Activated T-helper 17 cell treated with anti-CD3 and anti-CD28 coated beads, Interleukin-2, amount 50 U/mL, for 72 hours (primary cell): ENCODE results near the gene PRTN3. TPM values are rescaled to one million over a fixed set of nuclear protein-coding genes. Genes with fewer than 3 reads are reported as not detected.
"Not testable (repeated sequence)": the region's sequence is repeated elsewhere in the genome, so short reads cannot be mapped to it uniquely, and the experiment has no call there.

ENCODE experiments used
- ATAC-seq: fragments of 150-1000 bp; cut with Tn5 transposase; replicated peaks from 2 replicates; pipeline ENCODE4 v1.10.0; 2021; ENCODE audit warnings: mild to moderate bottlenecking, moderate library complexity
- H3K27ac Mint-ChIP-seq: one replicate; pipeline ENCODE4 v1.8.0; 2022; ENCODE audit warnings: mixed read lengths
- H3K27me3 Mint-ChIP-seq: one replicate; pipeline ENCODE4 v1.8.0; 2022; ENCODE audit warnings: mixed read lengths
- H3K36me3 Mint-ChIP-seq: one replicate; pipeline ENCODE4 v1.8.0; 2022; ENCODE audit warnings: low read depth, mild to moderate bottlenecking, mixed read lengths
- H3K4me1 Mint-ChIP-seq: one replicate; pipeline ENCODE4 v1.8.0; 2022; ENCODE audit warnings: mixed read lengths
- H3K4me3 Mint-ChIP-seq: one replicate; pipeline ENCODE4 v1.8.0; 2022; ENCODE audit warnings: mild to moderate bottlenecking, mixed read lengths
- H3K9me3 Mint-ChIP-seq: one replicate; pipeline ENCODE4 v1.8.0; 2022; ENCODE audit warnings: mixed read lengths
- total RNA-seq, 2 donors: library from RNA; stranded (reverse); gene quantifications; one replicate each; pipeline ENCODE4 v1.2.3, GENCODE V29; 2022

The PRTN3 gene
- total RNA-seq, 2 donors from 2014 or later = not detected

DNA sequence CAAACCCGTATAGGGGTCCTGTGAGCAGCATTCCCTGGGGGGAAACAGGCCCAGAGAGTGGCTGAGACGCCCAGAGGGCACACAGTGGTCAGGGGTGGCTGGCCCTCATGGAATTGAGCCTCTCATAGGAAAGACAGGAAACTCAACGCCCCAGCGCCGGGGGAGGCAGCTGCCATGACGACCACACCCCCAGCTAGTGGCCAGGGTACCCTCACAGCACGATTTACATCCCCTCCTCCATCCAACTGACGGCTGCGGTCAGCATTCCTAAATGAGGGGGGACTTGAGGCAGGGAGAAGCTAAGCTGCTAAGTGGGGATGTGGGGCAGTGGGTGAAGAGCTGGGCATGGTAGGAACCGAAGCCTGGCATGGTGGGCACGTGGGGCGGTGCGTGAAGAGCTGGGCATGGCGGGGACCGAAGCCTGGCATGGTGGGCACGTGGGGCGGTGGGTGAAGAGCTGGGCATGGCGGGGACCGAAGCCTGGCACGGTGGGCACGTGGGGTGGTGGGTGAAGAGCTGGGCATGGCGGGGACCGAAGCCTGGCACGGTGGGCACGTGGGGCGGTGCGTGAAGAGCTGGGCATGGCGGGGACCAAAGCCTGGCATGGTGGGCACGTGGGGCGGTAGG lies 42.2 kb downstream of the PRTN3 start:
- Mint-ChIP-seq H3K4me3 (no peak overlapping the region), H3K27me3 (no peaks in the 10 kb centered on the region), H3K36me3 (peaks cover 45% of the 10 kb centered on the region), H3K27ac (no peak overlapping the region), H3K9me3 (no peaks in the 10 kb centered on the region), H3K4me1 (peaks cover 4% of the 10 kb centered on the region)
- no peak for ATAC-seq

GRCh38 chr19:883661-884211 lies 42.9 kb downstream of the PRTN3 start:
- peaks cover 48% of the 10 kb centered on the region for H3K36me3 Mint-ChIP-seq
- H3K9me3 Mint-ChIP-seq = no peaks in the 10 kb centered on the region
- ATAC-seq = no peak
- no peak overlapping the region for H3K4me3 Mint-ChIP-seq
- no peaks in the 10 kb centered on the region for H3K27me3 Mint-ChIP-seq
- H3K27ac Mint-ChIP-seq = no peak overlapping the region
- peaks cover 4% of the 10 kb centered on the region for H3K4me1 Mint-ChIP-seq

DNA sequence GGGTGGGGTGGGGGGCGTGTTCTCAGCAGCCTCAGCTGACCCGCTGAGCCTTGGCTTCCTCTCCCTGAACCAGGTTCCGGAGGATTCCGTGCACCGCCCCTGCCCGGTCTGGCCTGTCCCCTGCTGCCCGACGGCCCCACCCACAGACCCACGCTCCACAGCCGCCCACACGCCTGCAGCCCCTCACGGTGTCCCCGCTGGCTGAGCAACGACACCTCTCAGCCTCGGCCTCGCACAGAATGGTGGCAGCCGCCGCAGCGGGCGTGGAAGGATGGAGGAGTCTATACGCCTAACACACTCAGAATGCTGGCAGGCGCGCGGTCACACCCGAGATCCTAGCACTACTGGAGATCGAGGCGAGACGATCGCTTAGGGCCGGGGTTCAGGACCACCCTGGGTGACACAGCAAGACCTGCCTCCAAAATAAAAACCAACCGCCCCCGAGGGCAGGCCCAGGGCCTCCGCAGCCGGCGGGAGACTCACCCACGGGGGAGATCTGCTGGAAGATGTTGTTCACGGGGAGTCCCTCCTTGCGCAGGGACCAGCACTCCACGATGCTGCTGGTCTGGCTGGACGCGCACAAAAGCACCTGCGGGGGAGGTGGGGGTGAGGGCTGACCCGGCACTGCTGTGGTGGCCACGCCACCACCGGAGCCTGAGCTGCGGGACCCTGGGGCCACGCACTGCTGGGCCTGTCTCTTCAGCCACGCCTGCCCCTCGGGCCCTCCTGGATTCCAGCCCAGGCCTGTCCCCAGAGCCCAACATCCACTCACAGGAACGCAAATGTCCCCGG lies 43.8 kb downstream of the PRTN3 start:
- Mint-ChIP-seq H3K27ac (no peak overlapping the region), H3K4me3 (no peak overlapping the region), H3K36me3 (peaks cover 55% of the 10 kb centered on the region), H3K9me3 (no peaks in the 10 kb centered on the region), H3K27me3 (no peaks in the 10 kb centered on the region), H3K4me1 (no peaks in the 10 kb centered on the region)
- ATAC-seq = no peak

GRCh38 chr19:885536-886224 lies 44.9 kb downstream of the PRTN3 start:
- ATAC-seq = no peak
- Mint-ChIP-seq H3K9me3 (no peaks in the 10 kb centered on the region), H3K27me3 (no peaks in the 10 kb centered on the region), H3K27ac (no peak overlapping the region), H3K36me3 (peaks cover 56% of the 10 kb centered on the region), H3K4me3 (no peak overlapping the region), H3K4me1 (no peaks in the 10 kb centered on the region)

GRCh38 chr19:887072-887471 lies 46.3 kb downstream of the PRTN3 start:
- Mint-ChIP-seq H3K4me1 (no peaks in the 10 kb centered on the region), H3K9me3 (no peaks in the 10 kb centered on the region), H3K27ac (no peak overlapping the region), H3K4me3 (no peak overlapping the region), H3K27me3 (no peaks in the 10 kb centered on the region), H3K36me3 (peaks cover 47% of the 10 kb centered on the region)
- no peak for ATAC-seq

- peaks cover 42% of the 10 kb centered on the region for H3K36me3 Mint-ChIP-seq
- no peaks in the 10 kb centered on the region for H3K27me3 Mint-ChIP-seq
- no peak overlapping the region for H3K27ac Mint-ChIP-seq
- no peaks in the 10 kb centered on the region for H3K9me3 Mint-ChIP-seq
- no peaks in the 10 kb centered on the region for H3K4me1 Mint-ChIP-seq
- H3K4me3 Mint-ChIP-seq = peak overlapping the region; percentile 6
- ATAC-seq = no peak
These were observed 46.8 kb downstream of the PRTN3 start for GRCh38 chr19:887599-887998.

GRCh38 chr19:888581-889385 lies 48.0 kb downstream of the PRTN3 start:
- Mint-ChIP-seq H3K4me3 (peak overlapping the region; percentile 31), H3K27ac (peak overlapping the region; percentile 25)
- peak; percentile 17 for ATAC-seq

DNA sequence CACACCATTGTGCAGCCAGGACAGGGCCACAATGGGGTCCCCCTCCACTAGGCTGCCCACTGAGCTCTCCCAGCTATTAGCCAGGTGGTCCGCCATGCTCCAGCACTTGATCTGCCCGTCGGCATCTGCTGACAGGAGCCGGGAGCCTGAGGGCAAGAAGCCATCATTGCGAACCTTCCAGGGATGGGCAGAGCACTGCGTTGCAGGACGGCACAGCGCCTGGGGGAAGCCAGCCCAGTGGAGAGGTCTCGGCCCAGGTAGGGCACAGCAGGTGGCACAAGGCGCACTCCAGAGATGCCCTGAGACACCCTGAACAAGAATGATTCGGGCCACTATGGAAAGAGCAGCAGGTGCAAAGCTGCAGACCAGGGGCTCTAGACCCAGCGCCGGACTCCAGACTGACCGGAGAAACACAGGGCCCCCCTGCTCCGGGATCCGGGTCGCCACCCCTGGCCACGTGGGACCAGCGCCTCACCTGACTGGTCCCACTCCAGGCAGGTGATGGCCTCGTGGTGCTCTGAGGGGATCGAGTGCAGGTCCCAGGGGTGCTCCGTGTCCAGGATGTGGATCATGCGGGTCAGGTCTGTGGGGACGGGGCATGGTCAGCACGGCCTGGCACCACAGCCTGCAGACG lies 49.0 kb downstream of the PRTN3 start:
- Mint-ChIP-seq H3K9me3 (no peaks in the 10 kb centered on the region), H3K27me3 (no peaks in the 10 kb centered on the region), H3K36me3 (peaks cover 42% of the 10 kb centered on the region), H3K27ac (no peak overlapping the region), H3K4me1 (peaks cover 5% of the 10 kb centered on the region), H3K4me3 (no peak overlapping the region)
- ATAC-seq = no peak

More at GRCh38 chr19:888581-889385, 48.0 kb downstream of the PRTN3 start:
- no peaks in the 10 kb centered on the region for H3K27me3 Mint-ChIP-seq
- H3K9me3 Mint-ChIP-seq = no peaks in the 10 kb centered on the region
- H3K36me3 Mint-ChIP-seq = peaks cover 45% of the 10 kb centered on the region
- H3K4me1 Mint-ChIP-seq = peaks cover 5% of the 10 kb centered on the region

GRCh38 chr19:890831-891230 lies 50.0 kb downstream of the PRTN3 start:
- no peaks in the 10 kb centered on the region for H3K27me3 Mint-ChIP-seq
- no peak for ATAC-seq
- H3K9me3 Mint-ChIP-seq = no peaks in the 10 kb centered on the region
- peaks cover 5% of the 10 kb centered on the region for H3K4me1 Mint-ChIP-seq
- peak overlapping the region; percentile 66 for H3K4me3 Mint-ChIP-seq
- peaks cover 33% of the 10 kb centered on the region for H3K36me3 Mint-ChIP-seq
- H3K27ac Mint-ChIP-seq = peak overlapping the region; percentile 30

- not testable (repeated sequence) for H3K4me1 Mint-ChIP-seq, H3K9me3 Mint-ChIP-seq, H3K27me3 Mint-ChIP-seq, ATAC-seq
- Mint-ChIP-seq H3K4me3 (peak overlapping the region; percentile 85), H3K27ac (peak overlapping the region; percentile 99), H3K36me3 (peaks cover 38% of the 10 kb centered on the region)
These were observed 50.8 kb downstream of the PRTN3 start for GRCh38 chr19:891421-892200.

DNA sequence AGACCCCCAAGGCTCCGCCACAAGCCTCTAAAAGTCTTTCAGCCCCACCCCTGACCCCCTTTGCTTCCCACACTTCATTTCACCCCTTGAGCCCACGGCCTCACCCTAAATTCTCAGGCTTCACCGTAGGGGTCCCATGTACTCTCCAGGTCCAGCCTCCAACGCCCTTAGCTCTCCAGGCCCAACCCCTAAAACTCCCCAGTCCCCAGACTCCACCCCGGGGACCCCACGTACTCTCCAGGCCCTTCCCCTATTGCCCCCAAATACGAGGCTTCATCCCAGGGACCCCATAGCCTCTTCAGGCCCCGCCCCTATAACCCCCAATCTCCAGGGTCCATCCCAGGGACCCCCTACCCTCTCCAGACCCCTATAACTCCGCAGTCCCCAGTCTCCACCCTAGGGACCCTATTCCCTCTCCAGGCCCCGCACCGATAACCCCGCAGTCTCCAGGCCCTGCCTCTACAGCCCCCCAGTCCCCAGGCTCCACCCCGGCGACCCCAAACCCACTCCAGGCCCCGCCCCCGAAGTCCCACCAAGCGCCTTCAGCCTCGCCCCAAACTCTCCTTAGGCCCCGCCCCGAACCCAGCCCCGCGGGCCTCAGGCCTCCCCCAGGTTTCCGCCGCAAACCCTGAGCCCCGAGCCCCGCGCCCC lies 51.6 kb downstream of the PRTN3 start:
- no peak for ATAC-seq
- Mint-ChIP-seq H3K4me3 (peak overlapping the region; percentile 85), H3K36me3 (peaks cover 38% of the 10 kb centered on the region)

GRCh38 chr19:892894-893689 lies 52.3 kb downstream of the PRTN3 start, which contains the start of the genes MED16 and RNU6-9:
TSS of gene MED16 (minus strand) at chr19:893187. CDS start at chr19:891131, 2,056 bp downstream.
TSS of gene RNU6-9 (plus strand) at chr19:893484.
- Mint-ChIP-seq H3K9me3 (no peaks in the 10 kb centered on the region), H3K27ac (peak within 1 kb of the TSS; percentile 99), H3K27me3 (no peaks in the 10 kb centered on the region), H3K4me1 (peaks cover 5% of the 10 kb centered on the region), H3K36me3 (peaks cover 38% of the 10 kb centered on the region), H3K4me3 (peak within 1 kb of the TSS; percentile 85)
- peak; percentile 94 for ATAC-seq

More for the DNA sequence above, 51.6 kb downstream of the PRTN3 start:
- H3K9me3 Mint-ChIP-seq = no peaks in the 10 kb centered on the region
- H3K4me1 Mint-ChIP-seq = peaks cover 5% of the 10 kb centered on the region
- no peaks in the 10 kb centered on the region for H3K27me3 Mint-ChIP-seq
- peak overlapping the region; percentile 99 for H3K27ac Mint-ChIP-seq
